Caco-2 (cell line): ENCODE data around the gene MTHFD1L. TPM values are rescaled to one million over a fixed set of nuclear protein-coding genes. Genes with fewer than 3 reads are reported as not detected.

Experiments
- BruUV-seq: library from RNA; stranded (reverse); fragments of 400-500 nt; replicated peaks from 2 replicates; lab custom pipeline; 2021; lab: Mats Ljungman, UMichigan
- CTCF ChIA-PET: fragments of 300-600 bp; sonication (Branson Sonifier 250); formaldehyde crosslinking; loops from one replicate; lab custom pipeline; 2022; ENCODE audit warnings: antibody characterized with exemption; lab: Charles Lee
- POLR2A ChIA-PET: fragments of 300-600 bp; sonication (Branson Sonifier 250); formaldehyde crosslinking; loops from one replicate; lab custom pipeline; 2022; ENCODE audit warnings: antibody characterized with exemption; lab: Charles Lee
- DNase-seq, 2 experiments: peaks; one replicate each; pipeline versions ENCODE4 v3.0.0 to v3.0.0-alpha.2; 2020 to 2022
- H3K27me3 ChIP-seq: replicated peaks from 2 replicates; pipeline ENCODE4 v1.6.0; 2011; ENCODE audit warnings: low read length; ENCODE audit not compliant: control insufficient read depth, insufficient read depth
- H3K36me3 ChIP-seq: 2 replicates; pipeline ENCODE4 v1.5.1; 2011; ENCODE audit warnings: low read length; ENCODE audit not compliant: control insufficient read depth, insufficient read depth
- H3K4me1 ChIP-seq: fragments of 250-450 bp; sonication (Bioruptor Pico); 2 replicates; pipeline ENCODE4 v1.5.1; 2020; ENCODE audit warnings: mild to moderate bottlenecking
- H3K4me3 ChIP-seq: 2 replicates; pipeline ENCODE4 v1.5.1; 2011; ENCODE audit warnings: low read depth, mild to moderate bottlenecking, control low read depth, low read length
- H3K9me3 ChIP-seq: fragments of 250-450 bp; sonication (Bioruptor Pico); 2 replicates; pipeline ENCODE4 v1.5.1; 2020; ENCODE audit warnings: mild to moderate bottlenecking, moderate library complexity
- H3K27ac Mint-ChIP-seq: one replicate; pipeline ENCODE4 v1.8.0; 2022; ENCODE audit warnings: mixed read lengths; ENCODE audit not compliant: unreplicated experiment
- H3K27me3 Mint-ChIP-seq: one replicate; pipeline ENCODE4 v1.8.0; 2022; ENCODE audit warnings: mixed read lengths; ENCODE audit not compliant: insufficient read depth, unreplicated experiment
- H3K36me3 Mint-ChIP-seq: one replicate; pipeline ENCODE4 v1.8.0; 2022; ENCODE audit warnings: mild to moderate bottlenecking, mixed read lengths; ENCODE audit not compliant: insufficient read depth, unreplicated experiment
- H3K4me1 Mint-ChIP-seq: one replicate; pipeline ENCODE4 v1.8.0; 2022; ENCODE audit warnings: low read depth, mixed read lengths; ENCODE audit not compliant: unreplicated experiment
- H3K4me3 Mint-ChIP-seq: one replicate; pipeline ENCODE4 v1.8.0; 2022; ENCODE audit warnings: mild to moderate bottlenecking, moderate library complexity, mixed read lengths; ENCODE audit not compliant: unreplicated experiment
- H3K9me3 Mint-ChIP-seq: one replicate; pipeline ENCODE4 v1.8.0; 2022; ENCODE audit warnings: mixed read lengths; ENCODE audit not compliant: unreplicated experiment
- intact Hi-C: fragments of 100-400 bp; cut with micrococcal nuclease; formaldehyde crosslinking; loops from one replicate; pipeline ENCODE4 v1.10.0; 2022; ENCODE audit not compliant: unreplicated experiment
- total RNA-seq: library from RNA; stranded (reverse); gene quantifications from 2 replicates; pipeline ENCODE4 v1.2.3, GENCODE V29; 2022
- TF ChIP-seq, protein P1 (sequence below), 2 experiments: fragments of 200-600 bp in 1 of 2; IDR thresholded peaks; 1 replicate in 1 of 2; 2 replicates in 1 of 2; pipeline versions ENCODE4 v1.5.1 to v1.8.0; 2011 to 2022; ENCODE audit warnings: antibody characterized with exemption in 1 of 2, control low read depth in 1 of 2, inconsistent platforms in 1 of 2, low read depth in 1 of 2, low read length in 1 of 2, mild to moderate bottlenecking in 1 of 2, moderate library complexity in 1 of 2; ENCODE audit not compliant: insufficient read depth in 1 of 2, severe bottlenecking in 1 of 2, unreplicated experiment in 1 of 2

MTHFD1L gene
- total RNA-seq, 1 experiment from 2014 or later = 102 TPM

DNA sequence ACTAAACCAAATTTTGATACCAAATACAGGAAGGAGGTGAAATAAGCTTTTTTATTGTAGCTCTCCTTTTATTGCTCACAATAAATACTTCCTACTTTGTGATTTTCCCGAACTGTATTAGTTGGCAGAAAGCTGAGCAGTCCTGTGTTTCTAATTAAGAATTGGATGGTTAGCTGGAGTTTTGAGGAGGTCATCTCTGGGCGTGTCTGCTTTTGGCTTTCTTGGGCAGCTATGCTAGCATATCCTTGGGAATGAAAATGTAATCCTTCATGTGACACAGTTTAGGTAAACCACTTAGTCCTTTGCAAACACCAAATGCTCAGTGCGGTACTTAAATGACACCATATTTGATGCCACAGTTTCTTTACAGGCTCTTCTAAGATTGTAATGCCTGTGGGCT, 67.5 kb downstream of the MTHFD1L start:
- H3K36me3 Mint-ChIP-seq = peaks cover 56% of the 10 kb centered on the region
- TF ChIP-seq, protein P1, sequence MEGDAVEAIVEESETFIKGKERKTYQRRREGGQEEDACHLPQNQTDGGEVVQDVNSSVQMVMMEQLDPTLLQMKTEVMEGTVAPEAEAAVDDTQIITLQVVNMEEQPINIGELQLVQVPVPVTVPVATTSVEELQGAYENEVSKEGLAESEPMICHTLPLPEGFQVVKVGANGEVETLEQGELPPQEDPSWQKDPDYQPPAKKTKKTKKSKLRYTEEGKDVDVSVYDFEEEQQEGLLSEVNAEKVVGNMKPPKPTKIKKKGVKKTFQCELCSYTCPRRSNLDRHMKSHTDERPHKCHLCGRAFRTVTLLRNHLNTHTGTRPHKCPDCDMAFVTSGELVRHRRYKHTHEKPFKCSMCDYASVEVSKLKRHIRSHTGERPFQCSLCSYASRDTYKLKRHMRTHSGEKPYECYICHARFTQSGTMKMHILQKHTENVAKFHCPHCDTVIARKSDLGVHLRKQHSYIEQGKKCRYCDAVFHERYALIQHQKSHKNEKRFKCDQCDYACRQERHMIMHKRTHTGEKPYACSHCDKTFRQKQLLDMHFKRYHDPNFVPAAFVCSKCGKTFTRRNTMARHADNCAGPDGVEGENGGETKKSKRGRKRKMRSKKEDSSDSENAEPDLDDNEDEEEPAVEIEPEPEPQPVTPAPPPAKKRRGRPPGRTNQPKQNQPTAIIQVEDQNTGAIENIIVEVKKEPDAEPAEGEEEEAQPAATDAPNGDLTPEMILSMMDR (IDR thresholded peaks at IDR 0.05; ENCODE audit: insufficient read depth in 1 of 2, low read depth in 1 of 2, low read length in 1 of 2, severe bottlenecking in 1 of 2, unreplicated experiment in 1 of 2) = no peak
- H3K4me3 Mint-ChIP-seq = no peak overlapping the region
- H3K4me1 Mint-ChIP-seq = peaks cover 19% of the 10 kb centered on the region
- BruUV-seq = no TSS peak
- Histone ChIP-seq H3K4me3 (no peak overlapping the region), H3K36me3 (no peaks in the 10 kb centered on the region), H3K9me3 (no peaks in the 10 kb centered on the region), H3K27me3 (no peaks in the 10 kb centered on the region), H3K4me1 (no peaks in the 10 kb centered on the region; the same call in 1 of the 2 replicates)
- ChIA-PET POLR2A (no interaction called here), CTCF (interaction anchor here (1.2 kb wide), 1 partner anchor 41 kb away, joined by 6 read pairs; no protein-coding TSS in a partner anchor)
- H3K27ac Mint-ChIP-seq = peak overlapping the region; percentile 19
- DNase-seq = no peak
- H3K9me3 Mint-ChIP-seq = no peaks in the 10 kb centered on the region
- H3K27me3 Mint-ChIP-seq = no peaks in the 10 kb centered on the region
- intact Hi-C loops = no loop called here

DNA sequence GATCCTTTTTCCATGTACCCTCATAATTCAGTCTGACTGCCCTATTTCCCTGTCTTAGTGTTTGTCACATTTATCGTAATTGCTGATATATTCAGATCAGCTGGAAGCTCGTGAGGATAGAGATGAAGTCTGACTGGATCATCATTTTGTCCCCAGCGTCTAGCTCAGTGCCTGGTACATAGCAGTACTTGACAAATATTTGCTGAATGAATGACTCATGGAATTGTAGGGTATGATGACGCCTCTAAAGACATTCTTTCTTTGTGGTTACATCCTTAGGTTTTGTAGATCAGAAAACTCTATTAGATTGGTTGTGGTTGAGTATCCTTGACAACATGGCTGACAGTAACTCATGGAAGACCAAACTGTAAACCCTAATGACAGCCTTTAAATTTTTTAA, 68.9 kb downstream of the MTHFD1L start:
- CTCF ChIA-PET = interaction anchor here (1.4 kb wide), 1 partner anchor 43 kb away, joined by 3 read pairs; no protein-coding TSS in a partner anchor
- TF ChIP-seq, protein P1 (IDR thresholded peaks at IDR 0.05; ENCODE audit: insufficient read depth in 1 of 2, low read depth in 1 of 2, low read length in 1 of 2, severe bottlenecking in 1 of 2, unreplicated experiment in 1 of 2) = no peak
- H3K4me1 ChIP-seq = no peaks in the 10 kb centered on the region; the same call in 1 of the 2 replicates
- H3K4me1 Mint-ChIP-seq = peaks cover 19% of the 10 kb centered on the region
- no peak overlapping the region for H3K4me3 Mint-ChIP-seq
- DNase-seq = no peak
- no peaks in the 10 kb centered on the region for H3K9me3 ChIP-seq
- intact Hi-C loops = no loop called here
- no peaks in the 10 kb centered on the region for H3K27me3 ChIP-seq
- BruUV-seq = no TSS peak
- H3K36me3 ChIP-seq = no peaks in the 10 kb centered on the region
- no peaks in the 10 kb centered on the region for H3K27me3 Mint-ChIP-seq
- POLR2A ChIA-PET = no interaction called here
- peaks cover 55% of the 10 kb centered on the region for H3K36me3 Mint-ChIP-seq
- H3K4me3 ChIP-seq = no peak overlapping the region
- H3K27ac Mint-ChIP-seq = peak overlapping the region; percentile 25
- no peaks in the 10 kb centered on the region for H3K9me3 Mint-ChIP-seq

DNA sequence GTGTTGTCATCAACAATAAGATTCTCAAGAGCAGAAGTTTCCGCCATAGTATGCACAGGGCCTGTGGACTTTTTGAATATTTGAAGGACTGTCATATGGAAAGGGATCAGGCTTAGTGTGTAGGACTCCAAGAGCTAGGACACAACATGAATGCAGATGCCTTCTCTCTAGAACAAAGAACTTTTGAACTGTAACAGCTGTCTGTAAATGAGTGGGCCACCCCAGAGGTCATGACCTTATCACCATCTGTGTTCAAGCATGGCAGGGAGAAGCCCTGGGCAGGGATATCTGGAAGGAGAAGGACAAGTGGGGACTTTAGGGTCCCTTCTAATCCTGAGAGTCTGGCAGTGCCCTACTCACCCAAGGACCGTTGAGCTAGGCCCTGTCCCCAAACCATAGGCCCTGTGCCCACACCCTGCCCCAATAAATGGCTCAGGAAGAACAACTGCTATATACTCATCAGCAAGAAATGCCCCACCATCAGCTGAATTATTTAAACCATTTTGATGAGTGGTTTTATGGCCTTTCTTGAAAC, 70.6 kb downstream of the MTHFD1L start:
- no peak for DNase-seq
- no peaks in the 10 kb centered on the region; the same call in 1 of the 2 replicates for H3K4me1 ChIP-seq
- no TSS peak for BruUV-seq
- no peaks in the 10 kb centered on the region for H3K27me3 ChIP-seq
- Mint-ChIP-seq H3K4me1 (peaks cover 19% of the 10 kb centered on the region), H3K27ac (no peak overlapping the region), H3K4me3 (no peak overlapping the region), H3K9me3 (no peaks in the 10 kb centered on the region), H3K36me3 (peaks cover 66% of the 10 kb centered on the region), H3K27me3 (no peaks in the 10 kb centered on the region)
- TF ChIP-seq, protein P1 (IDR thresholded peaks at IDR 0.05; ENCODE audit: insufficient read depth in 1 of 2, low read depth in 1 of 2, low read length in 1 of 2, severe bottlenecking in 1 of 2, unreplicated experiment in 1 of 2) = no peak
- H3K4me3 ChIP-seq = no peak overlapping the region
- intact Hi-C loops = no loop called here
- ChIA-PET CTCF (no interaction called here), POLR2A (no interaction called here)
- no peaks in the 10 kb centered on the region for H3K36me3 ChIP-seq
- no peaks in the 10 kb centered on the region for H3K9me3 ChIP-seq
